H9 (cell line): ENCODE measurements around the gene RALGAPA2. TPM values are rescaled to one million over a fixed set of nuclear protein-coding genes. Genes with fewer than 3 reads are reported as not detected.

Experiments used
- DNase-seq: peaks from one replicate; pipeline ENCODE4 v3.0.0-alpha.2; 2017
- H2AFZ ChIP-seq: one replicate; pipeline ENCODE4 v1.6.1; 2013; ENCODE audit warnings: mild to moderate bottlenecking, low read length, control low read depth, moderate library complexity
- H2AK5ac ChIP-seq: 2 replicates; pipeline ENCODE4 v1.6.1; 2013; ENCODE audit warnings: low read length, control low read depth, mixed read lengths; ENCODE audit not compliant: insufficient read length
- H2BK120ac ChIP-seq: one replicate; pipeline ENCODE4 v1.6.1; 2013; ENCODE audit warnings: low read depth, mild to moderate bottlenecking, low read length, control low read depth, inconsistent platforms; ENCODE audit not compliant: poor library complexity, severe bottlenecking
- H2BK12ac ChIP-seq: 2 replicates; pipeline ENCODE4 v1.6.1; 2013; ENCODE audit warnings: low read length, control low read depth, mixed read lengths, low read depth; ENCODE audit not compliant: insufficient read length
- H2BK15ac ChIP-seq: 2 replicates; pipeline ENCODE4 v1.6.1; 2013; ENCODE audit warnings: low read depth, low read length, control low read depth
- H2BK20ac ChIP-seq: one replicate; pipeline ENCODE4 v1.6.1; 2013; ENCODE audit warnings: low read depth, mild to moderate bottlenecking, low read length, control low read depth, inconsistent platforms; ENCODE audit not compliant: poor library complexity, severe bottlenecking
- H2BK5ac ChIP-seq: 2 replicates; pipeline ENCODE4 v1.6.1; 2013; ENCODE audit warnings: low read length, control low read depth, mixed read lengths; ENCODE audit not compliant: insufficient read length
- H3K14ac ChIP-seq: 2 replicates; pipeline ENCODE4 v1.6.1; 2013; ENCODE audit warnings: low read length, control low read depth; ENCODE audit not compliant: insufficient read depth
- H3K18ac ChIP-seq: 2 replicates; pipeline ENCODE4 v1.6.1; 2013; ENCODE audit warnings: low read depth, mild to moderate bottlenecking, mixed read lengths, low read length, control low read depth; ENCODE audit not compliant: insufficient read length
- H3K23ac ChIP-seq: 2 replicates; pipeline ENCODE4 v1.6.1; 2013; ENCODE audit warnings: low read length, control low read depth, mixed read lengths, low read depth; ENCODE audit not compliant: insufficient read length
- H3K23me2 ChIP-seq: 2 replicates; pipeline ENCODE4 v1.6.1; 2013; ENCODE audit warnings: low read depth, mild to moderate bottlenecking, mixed read lengths, low read length, control low read depth; ENCODE audit not compliant: insufficient read length, poor library complexity, severe bottlenecking
- H3K27ac ChIP-seq: 2 replicates; pipeline ENCODE4 v1.5.1; 2013; ENCODE audit warnings: low read length, control low read depth, mixed read lengths, low read depth; ENCODE audit not compliant: insufficient read length
- H3K27me3 ChIP-seq: 2 replicates; pipeline ENCODE4 v1.6.1; 2013; ENCODE audit warnings: low read length, control low read depth, inconsistent platforms; ENCODE audit not compliant: insufficient read depth
- H3K4ac ChIP-seq: 2 replicates; pipeline ENCODE4 v1.6.1; 2013; ENCODE audit warnings: low read depth, mild to moderate bottlenecking, control low read depth, inconsistent platforms, low read length, moderate library complexity
- H3K4me1 ChIP-seq: 2 replicates; pipeline ENCODE4 v1.6.1; 2013; ENCODE audit warnings: low read length, control low read depth, inconsistent platforms; ENCODE audit not compliant: insufficient read depth
- H3K4me2 ChIP-seq: 2 replicates; pipeline ENCODE4 v1.6.1; 2013; ENCODE audit warnings: low read length, control low read depth, mixed read lengths; ENCODE audit not compliant: insufficient read length, insufficient read depth
- H3K56ac ChIP-seq: 2 replicates; pipeline ENCODE4 v1.6.1; 2013; ENCODE audit warnings: low read depth, mild to moderate bottlenecking, mixed read lengths, low read length, control low read depth; ENCODE audit not compliant: insufficient read length
- H3K79me1 ChIP-seq: 2 replicates; pipeline ENCODE4 v1.6.1; 2013; ENCODE audit warnings: low read depth, mild to moderate bottlenecking, moderate library complexity, low read length, control low read depth, inconsistent platforms; ENCODE audit not compliant: insufficient read depth, poor library complexity, severe bottlenecking
- H3K79me2 ChIP-seq: 2 replicates; pipeline ENCODE4 v1.6.1; 2013; ENCODE audit warnings: low read length, control low read depth, inconsistent platforms; ENCODE audit not compliant: insufficient read depth
- H3K9ac ChIP-seq: 2 replicates; pipeline ENCODE4 v1.6.1; 2013; ENCODE audit warnings: low read length, control low read depth, mixed read lengths; ENCODE audit not compliant: insufficient read length; ENCODE audit errors: extremely low read depth
- H3K9me3 ChIP-seq: one replicate; pipeline ENCODE4 v1.6.1; 2013; ENCODE audit warnings: low read depth, low read length, inconsistent platforms; ENCODE audit not compliant: control insufficient read depth
- H3T11ph ChIP-seq: one replicate; pipeline ENCODE4 v1.6.1; 2013; ENCODE audit warnings: mild to moderate bottlenecking, low read length, control low read depth, inconsistent platforms
- H4K20me1 ChIP-seq: one replicate; pipeline ENCODE4 v1.6.1; 2013; ENCODE audit not compliant: control insufficient read depth, insufficient read length, insufficient read depth
- H4K5ac ChIP-seq: 2 replicates; pipeline ENCODE4 v1.6.1; 2013; ENCODE audit warnings: low read depth, mild to moderate bottlenecking, mixed read lengths, low read length, control low read depth; ENCODE audit not compliant: insufficient read length
- H4K8ac ChIP-seq: replicated peaks from 2 replicates; pipeline ENCODE4 v1.6.1; 2013; ENCODE audit warnings: low read length, control low read depth, mixed read lengths, low read depth; ENCODE audit not compliant: insufficient read length
- H4K91ac ChIP-seq: 2 replicates; pipeline ENCODE4 v1.6.1; 2013; ENCODE audit warnings: low read depth, mild to moderate bottlenecking, moderate library complexity, mixed read lengths, low read length, control low read depth; ENCODE audit not compliant: insufficient read length
- H3K27ac Mint-ChIP-seq, 3 experiments: 2 replicates in 2 of 3; 3 replicates in 1 of 3; pipeline ENCODE4 v1.8.0; 2020 to 2021; ENCODE audit warnings: mixed read lengths in 3 of 3, mild to moderate bottlenecking in 1 of 3, moderate library complexity in 1 of 3
- H3K27me3 Mint-ChIP-seq: 2 replicates; pipeline ENCODE4 v1.8.0; 2021; ENCODE audit warnings: low read depth, mild to moderate bottlenecking, moderate library complexity, mixed read lengths
- H3K36me3 Mint-ChIP-seq, 3 experiments: 2 replicates in 2 of 3; 3 replicates in 1 of 3; pipeline ENCODE4 v1.8.0; 2020 to 2021; ENCODE audit warnings: low read depth in 3 of 3, mixed read lengths in 3 of 3; ENCODE audit not compliant: insufficient read depth in 1 of 3
- H3K4me1 Mint-ChIP-seq, 2 experiments: 2 replicates each; pipeline ENCODE4 v1.8.0; 2020; ENCODE audit warnings: mixed read lengths in 2 of 2
- H3K4me3 Mint-ChIP-seq, 2 experiments: 2 replicates in 1 of 2; 3 replicates in 1 of 2; pipeline ENCODE4 v1.8.0; 2020 to 2021; ENCODE audit warnings: mild to moderate bottlenecking in 2 of 2, mixed read lengths in 2 of 2, moderate library complexity in 1 of 2
- H3K9me3 Mint-ChIP-seq, 2 experiments: 2 replicates in 1 of 2; 3 replicates in 1 of 2; pipeline ENCODE4 v1.8.0; 2020; ENCODE audit warnings: mild to moderate bottlenecking in 2 of 2, mixed read lengths in 2 of 2, moderate library complexity in 1 of 2
- WGBS: extraction: QIAGEN DNeasy Blood & Tissue Kit; methylation state at CpG from one replicate; pipeline ENCODE4 v1.1.7; 2013; ENCODE audit warnings: missing lambda C conversion rate, low lambda C conversion rate, mixed read lengths; ENCODE audit not compliant: insufficient read length; ENCODE audit errors: extremely low coverage; 5-methylcytosine and 5-hydroxymethylcytosine counted together
- total RNA-seq: library from RNA; stranded (reverse); gene quantifications from 2 replicates; pipeline ENCODE4 v1.2.1, GENCODE V29; 2021
- TF ChIP-seq, protein P1 (sequence below): fragments of 200-600 bp; sonication (generic); conservative IDR thresholded peaks from 3 replicates; pipeline ENCODE4 v1.8.0; 2021; ENCODE audit warnings: antibody characterized with exemption, mild to moderate bottlenecking

Gene RALGAPA2
- total RNA-seq, 1 experiment from 2014 or later: 16.6 TPM

- peaks cover 4 to 13% (median 9%) of the 10 kb centered on the region in 3 experiments; a peak in 5 of 7 replicates for H3K36me3 Mint-ChIP-seq
- 0 out of 4 replicates have a peak, but pooled peaks cover 0 to under 1% of the 10 kb centered on the region in 2 experiments for H3K4me1 Mint-ChIP-seq
- no peaks in the 10 kb centered on the region for H3K79me1 ChIP-seq
- H3K23me2 ChIP-seq: no peaks in the 10 kb centered on the region
- H3K18ac ChIP-seq: no peak overlapping the region
- H3K4me2 ChIP-seq: no peak overlapping the region
- no peak for DNase-seq
- no peak overlapping the region for H2BK15ac ChIP-seq
- H3K79me2 ChIP-seq: no peaks in the 10 kb centered on the region
- H3T11ph ChIP-seq: no peak overlapping the region
- H3K4me3 Mint-ChIP-seq: no peak overlapping the region
- no peaks in the 10 kb centered on the region for H3K4me1 ChIP-seq
- no peaks in the 10 kb centered on the region for H3K9me3 Mint-ChIP-seq
- no CpG with 5 or more reads among the region's 5 CpGs for WGBS
- H3K27me3 Mint-ChIP-seq: no peaks in the 10 kb centered on the region
- no peak overlapping the region for H3K56ac ChIP-seq
- H3K4ac ChIP-seq: no peak overlapping the region
- H2AK5ac ChIP-seq: no peak overlapping the region
- H3K27ac ChIP-seq: no peak overlapping the region
- TF ChIP-seq, protein P1, sequence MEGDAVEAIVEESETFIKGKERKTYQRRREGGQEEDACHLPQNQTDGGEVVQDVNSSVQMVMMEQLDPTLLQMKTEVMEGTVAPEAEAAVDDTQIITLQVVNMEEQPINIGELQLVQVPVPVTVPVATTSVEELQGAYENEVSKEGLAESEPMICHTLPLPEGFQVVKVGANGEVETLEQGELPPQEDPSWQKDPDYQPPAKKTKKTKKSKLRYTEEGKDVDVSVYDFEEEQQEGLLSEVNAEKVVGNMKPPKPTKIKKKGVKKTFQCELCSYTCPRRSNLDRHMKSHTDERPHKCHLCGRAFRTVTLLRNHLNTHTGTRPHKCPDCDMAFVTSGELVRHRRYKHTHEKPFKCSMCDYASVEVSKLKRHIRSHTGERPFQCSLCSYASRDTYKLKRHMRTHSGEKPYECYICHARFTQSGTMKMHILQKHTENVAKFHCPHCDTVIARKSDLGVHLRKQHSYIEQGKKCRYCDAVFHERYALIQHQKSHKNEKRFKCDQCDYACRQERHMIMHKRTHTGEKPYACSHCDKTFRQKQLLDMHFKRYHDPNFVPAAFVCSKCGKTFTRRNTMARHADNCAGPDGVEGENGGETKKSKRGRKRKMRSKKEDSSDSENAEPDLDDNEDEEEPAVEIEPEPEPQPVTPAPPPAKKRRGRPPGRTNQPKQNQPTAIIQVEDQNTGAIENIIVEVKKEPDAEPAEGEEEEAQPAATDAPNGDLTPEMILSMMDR: no peak
- no peaks in the 10 kb centered on the region for H3K27me3 ChIP-seq
- H2BK20ac ChIP-seq: no peak overlapping the region
- no peaks in the 10 kb centered on the region for H4K20me1 ChIP-seq
- no peak overlapping the region for H2BK5ac ChIP-seq
- no peak overlapping the region for H2AFZ ChIP-seq
- H3K14ac ChIP-seq: no peak overlapping the region
- no peaks in the 10 kb centered on the region for H3K9me3 ChIP-seq
- H4K91ac ChIP-seq: no peak overlapping the region
- H3K27ac Mint-ChIP-seq: no peak overlapping the region
- H4K5ac ChIP-seq: no peak overlapping the region
- H2BK120ac ChIP-seq: no peak overlapping the region
- no peak overlapping the region for H4K8ac ChIP-seq
- H2BK12ac ChIP-seq: no peak overlapping the region
- H3K23ac ChIP-seq: no peak overlapping the region
- no peak overlapping the region for H3K9ac ChIP-seq
Measured at GRCh38 chr20:20499439-20499838, 213.0 kb downstream of the RALGAPA2 start.
